Germinal center (tissue), 1 donor: Measurements from ENCODE around the gene CCDC187.

ENCODE experiments used
- DNase-seq: peaks from one replicate; pipeline ENCODE4 v3.0.0; 2012; ENCODE audit warnings: mixed read lengths, low spot score

CCDC187 gene

DNA sequence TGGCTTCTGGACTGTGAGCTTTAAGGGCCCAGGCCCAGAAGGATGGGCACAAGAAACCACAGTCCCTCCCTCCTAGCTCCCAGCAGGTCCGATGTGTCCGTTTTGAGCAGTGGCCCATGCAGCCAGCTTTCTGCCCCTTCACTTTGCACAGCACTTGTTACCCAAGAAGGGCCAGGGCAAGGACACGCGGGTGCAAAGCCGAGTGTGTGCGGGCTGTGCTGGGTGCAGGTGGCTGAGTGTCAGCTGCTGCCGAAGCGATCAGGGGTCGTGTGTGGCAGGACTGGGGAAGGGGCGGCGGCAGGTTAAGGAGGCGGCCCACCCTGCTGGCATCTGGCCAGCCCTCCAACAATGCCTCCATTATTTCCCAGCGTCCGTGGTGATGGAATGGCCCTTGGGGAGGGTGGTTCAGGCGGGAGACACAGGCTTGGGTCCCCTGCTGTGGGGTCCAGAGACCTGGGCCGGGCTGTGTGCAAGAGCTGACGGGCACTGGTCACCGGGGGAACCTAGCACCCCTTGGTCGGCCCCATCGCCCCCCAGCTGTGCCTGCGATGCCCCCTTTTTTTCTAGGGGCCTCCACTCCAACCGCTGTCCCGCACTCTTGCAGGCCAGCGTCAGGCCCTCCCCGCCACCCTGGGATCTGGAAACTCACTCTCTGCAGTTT, 99.6 kb downstream of the CCDC187 start:
- no peak for DNase-seq

DNA sequence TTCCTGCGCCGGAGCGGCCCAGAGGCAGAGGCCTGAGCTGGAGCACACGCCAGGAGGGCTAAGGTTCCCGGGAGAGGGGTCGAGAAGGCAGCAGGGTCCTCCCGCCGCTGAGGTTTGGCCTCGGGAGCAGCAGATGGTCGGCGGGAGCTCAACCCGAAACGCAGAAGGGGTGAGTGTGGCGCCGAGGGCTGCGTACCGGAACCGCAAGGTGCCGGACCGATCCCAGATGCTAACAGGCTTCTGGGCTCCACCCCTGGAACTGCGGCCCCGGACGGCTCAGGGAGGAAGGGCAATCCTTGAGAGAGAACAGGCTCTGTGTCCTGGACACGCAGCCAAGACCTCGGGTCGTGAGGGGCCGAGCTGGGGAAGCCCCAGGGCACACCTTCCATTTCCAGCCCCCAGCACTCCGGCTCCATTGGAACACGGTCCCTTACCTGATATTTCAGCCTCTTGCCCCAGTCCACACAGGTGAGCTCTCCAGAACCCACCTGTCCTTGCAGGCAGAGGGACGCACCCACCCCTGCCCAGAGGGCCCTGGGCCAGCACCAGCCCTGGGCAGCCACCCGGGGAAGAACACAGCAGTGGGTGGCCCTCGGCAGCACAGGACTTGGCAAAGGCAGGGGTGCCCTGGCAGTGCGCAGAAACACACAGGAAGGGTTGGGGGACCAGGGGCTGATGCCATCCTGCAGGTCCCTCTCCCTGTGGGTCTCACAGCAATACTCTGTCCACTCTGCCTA, 100.3 kb downstream of the CCDC187 start:
- DNase-seq: no peak

DNA sequence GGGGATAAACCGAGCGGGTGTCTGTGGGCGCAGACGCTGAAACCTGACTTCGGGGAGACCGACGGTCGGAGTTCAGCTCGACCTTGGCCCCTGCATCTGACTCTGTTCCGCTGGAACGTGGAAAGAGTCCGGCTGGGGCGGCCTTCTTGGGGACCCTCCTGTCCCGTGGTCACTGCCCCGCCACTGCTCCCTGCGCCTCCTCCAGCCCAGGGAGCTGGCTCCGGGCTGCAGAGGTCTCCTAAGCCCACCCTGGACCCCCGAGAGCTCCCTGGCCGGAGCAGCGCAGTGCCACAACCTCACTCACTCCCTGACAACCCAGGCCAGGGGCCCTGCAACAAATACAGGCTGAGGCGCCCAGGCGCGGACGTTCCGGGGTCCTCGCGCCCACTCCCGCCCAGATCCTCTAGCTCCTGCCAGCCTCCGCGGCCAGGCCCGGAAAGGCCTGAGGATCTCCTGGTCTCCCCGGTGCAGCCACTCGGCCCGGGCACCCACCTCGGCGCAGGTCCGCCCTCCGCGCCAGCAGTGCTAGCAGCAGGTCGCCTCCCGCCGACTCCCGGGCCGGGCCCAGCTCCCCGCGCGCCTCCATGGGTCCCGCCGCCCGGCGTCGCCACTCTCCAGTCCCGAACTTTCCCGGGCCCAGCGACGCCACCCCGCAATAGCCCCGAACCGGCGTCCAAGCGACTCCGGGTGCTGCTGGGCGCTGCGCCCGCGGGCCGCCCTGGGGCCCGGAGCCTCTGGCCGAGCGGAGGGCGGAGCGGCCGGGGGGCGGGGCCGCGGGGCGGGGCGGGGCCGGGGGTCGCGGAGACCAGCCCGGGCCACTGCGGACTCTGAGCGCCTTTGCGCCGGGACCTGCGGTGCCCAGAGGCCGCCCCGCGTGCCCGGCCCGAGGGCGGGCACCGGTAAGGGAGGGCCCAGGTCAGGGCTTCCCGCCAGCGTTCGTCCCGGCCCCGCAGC, 101.2 kb downstream of the CCDC187 start:
- no peak for DNase-seq

DNA sequence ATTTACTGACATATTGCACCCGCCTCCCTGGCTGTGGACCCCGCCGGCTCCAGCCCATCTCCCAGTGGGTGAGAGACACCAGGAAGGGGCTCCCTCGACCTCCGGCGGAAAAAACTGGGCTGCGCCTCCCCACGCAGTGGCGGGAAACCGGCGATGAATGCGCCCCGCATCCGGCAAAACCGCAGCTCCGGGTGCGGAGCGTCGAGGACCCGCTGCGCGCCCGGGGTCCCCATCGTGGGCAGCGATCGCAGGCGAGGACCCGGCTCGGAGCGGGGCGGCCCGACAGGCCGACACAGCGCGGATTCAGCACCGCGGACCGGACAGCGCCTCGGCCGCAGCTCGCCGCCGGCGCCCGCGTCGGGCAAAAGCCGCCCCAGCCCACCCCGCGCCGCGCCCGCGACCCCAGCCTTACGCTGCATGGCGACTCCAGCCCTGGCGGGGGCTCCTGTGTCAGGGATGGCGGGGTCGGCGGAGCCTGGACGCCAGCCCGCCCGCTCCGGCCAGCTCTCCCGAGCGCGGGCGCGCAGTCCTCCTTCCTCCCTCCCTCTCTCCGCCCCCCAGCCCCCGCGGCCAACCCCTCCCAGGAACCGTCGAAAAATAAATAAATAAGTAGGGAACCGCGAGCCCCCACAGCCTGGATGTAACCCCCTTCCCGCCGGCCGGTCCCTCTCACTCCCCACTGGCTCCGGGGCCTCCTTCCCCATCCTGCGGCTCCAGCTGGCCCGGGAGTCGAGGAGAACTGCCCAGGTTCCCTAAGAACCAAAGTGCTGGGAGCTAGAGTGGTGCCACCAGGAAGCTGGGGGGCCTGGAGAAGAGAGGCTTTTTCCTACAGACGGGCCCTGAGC, 102.1 kb downstream of the CCDC187 start:
- DNase-seq: peak; percentile 44

DNA sequence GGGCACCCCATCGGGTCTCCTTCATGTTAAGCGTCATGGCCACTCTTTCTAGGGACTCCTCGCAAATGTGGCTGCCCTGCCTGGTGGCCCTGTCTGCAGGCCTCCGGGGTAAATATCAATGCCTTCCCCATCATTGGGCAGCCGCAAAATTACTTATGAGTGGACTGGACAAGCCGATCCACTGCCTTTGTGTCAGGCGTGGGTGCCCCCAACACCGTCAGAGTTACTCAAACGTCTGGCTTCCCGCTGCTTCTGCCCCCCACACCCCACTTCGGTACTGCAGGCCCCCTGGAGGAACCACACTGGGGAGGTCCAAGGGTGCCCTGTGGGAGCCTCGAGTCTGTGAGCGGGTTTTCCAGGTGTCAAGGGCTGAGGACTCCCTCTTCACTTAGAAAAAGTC, 102.7 kb downstream of the CCDC187 start:
- DNase-seq: no peak

DNA sequence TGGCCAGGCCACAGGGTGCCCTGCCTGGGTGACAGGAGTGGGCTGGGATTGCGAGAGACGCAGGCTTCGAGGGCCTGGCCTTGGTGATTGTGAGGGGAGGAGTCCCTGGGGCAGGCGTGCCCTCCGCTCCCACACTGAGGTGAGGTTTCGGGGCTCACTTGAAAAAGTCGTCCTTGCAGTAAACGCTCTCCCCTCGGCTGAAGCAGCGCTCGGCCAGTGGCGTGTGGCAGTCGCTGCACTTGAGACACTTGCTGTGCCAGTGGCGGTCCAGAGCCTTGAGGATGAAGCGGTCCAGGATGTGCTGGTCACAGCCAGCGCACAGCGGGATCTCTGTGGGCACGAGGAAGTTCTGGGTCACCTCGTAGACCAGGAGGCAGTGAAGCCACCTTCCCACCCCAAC, 103.5 kb downstream of the CCDC187 start:
- no peak for DNase-seq
